ENCODE measurements around the gene DDX1.

DNA sequence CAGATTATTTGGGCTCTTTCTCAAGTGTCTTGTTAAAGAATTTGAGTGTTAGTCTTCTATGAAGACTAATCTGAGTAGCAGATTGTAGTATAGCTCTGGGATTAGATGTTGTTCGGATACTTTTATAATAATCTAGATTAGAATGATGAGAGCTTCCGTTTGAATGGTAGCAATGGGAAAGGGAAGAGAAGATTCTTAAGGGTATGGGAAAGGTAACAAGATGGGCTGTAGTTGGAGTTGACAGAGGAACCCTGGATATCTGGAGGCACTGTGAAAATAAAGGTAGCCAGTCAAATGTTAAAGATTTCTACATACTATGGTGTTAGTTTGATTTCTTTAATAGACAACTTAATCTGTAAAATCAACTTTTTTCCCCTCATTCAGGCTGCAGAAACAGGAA lies 4.7 kb downstream of the DDX1 start:
- TF ChIP-seq, protein P1, sequence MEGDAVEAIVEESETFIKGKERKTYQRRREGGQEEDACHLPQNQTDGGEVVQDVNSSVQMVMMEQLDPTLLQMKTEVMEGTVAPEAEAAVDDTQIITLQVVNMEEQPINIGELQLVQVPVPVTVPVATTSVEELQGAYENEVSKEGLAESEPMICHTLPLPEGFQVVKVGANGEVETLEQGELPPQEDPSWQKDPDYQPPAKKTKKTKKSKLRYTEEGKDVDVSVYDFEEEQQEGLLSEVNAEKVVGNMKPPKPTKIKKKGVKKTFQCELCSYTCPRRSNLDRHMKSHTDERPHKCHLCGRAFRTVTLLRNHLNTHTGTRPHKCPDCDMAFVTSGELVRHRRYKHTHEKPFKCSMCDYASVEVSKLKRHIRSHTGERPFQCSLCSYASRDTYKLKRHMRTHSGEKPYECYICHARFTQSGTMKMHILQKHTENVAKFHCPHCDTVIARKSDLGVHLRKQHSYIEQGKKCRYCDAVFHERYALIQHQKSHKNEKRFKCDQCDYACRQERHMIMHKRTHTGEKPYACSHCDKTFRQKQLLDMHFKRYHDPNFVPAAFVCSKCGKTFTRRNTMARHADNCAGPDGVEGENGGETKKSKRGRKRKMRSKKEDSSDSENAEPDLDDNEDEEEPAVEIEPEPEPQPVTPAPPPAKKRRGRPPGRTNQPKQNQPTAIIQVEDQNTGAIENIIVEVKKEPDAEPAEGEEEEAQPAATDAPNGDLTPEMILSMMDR (IDR thresholded peaks at IDR 0.05) = no peak
- TF ChIP-seq POLR2A (IDR thresholded peaks at IDR 0.05) = no peak
